Measurements from ENCODE around the gene SLC43A3.

DNA sequence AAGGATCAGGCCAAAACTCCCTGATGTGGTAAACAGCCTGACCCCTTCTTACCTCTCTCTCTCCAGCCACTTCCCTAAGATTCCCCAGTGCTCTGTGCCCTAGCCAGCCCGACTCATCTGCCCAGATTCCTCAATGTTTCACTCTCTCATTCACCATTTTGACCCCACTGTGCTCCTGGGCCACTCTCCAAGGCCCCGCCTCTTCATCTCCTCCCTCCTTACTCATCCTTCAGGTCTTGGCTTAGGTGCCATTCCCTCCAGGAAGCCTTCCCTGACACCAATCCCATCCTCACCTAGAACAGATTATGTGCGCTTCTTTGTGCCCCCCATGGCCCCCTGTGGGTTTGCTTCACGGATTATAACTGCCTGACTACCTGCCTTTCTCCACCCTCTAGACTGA, 13.2 kb downstream of the SLC43A3 start:
- no peak for TF ChIP-seq CTCF (IDR thresholded peaks at IDR 0.05; ENCODE audit: insufficient read depth, low read length)
- TF ChIP-seq POLR2AphosphoS5 (IDR thresholded peaks at IDR 0.05; ENCODE audit: low read depth): no peak
- TF ChIP-seq, protein P1, sequence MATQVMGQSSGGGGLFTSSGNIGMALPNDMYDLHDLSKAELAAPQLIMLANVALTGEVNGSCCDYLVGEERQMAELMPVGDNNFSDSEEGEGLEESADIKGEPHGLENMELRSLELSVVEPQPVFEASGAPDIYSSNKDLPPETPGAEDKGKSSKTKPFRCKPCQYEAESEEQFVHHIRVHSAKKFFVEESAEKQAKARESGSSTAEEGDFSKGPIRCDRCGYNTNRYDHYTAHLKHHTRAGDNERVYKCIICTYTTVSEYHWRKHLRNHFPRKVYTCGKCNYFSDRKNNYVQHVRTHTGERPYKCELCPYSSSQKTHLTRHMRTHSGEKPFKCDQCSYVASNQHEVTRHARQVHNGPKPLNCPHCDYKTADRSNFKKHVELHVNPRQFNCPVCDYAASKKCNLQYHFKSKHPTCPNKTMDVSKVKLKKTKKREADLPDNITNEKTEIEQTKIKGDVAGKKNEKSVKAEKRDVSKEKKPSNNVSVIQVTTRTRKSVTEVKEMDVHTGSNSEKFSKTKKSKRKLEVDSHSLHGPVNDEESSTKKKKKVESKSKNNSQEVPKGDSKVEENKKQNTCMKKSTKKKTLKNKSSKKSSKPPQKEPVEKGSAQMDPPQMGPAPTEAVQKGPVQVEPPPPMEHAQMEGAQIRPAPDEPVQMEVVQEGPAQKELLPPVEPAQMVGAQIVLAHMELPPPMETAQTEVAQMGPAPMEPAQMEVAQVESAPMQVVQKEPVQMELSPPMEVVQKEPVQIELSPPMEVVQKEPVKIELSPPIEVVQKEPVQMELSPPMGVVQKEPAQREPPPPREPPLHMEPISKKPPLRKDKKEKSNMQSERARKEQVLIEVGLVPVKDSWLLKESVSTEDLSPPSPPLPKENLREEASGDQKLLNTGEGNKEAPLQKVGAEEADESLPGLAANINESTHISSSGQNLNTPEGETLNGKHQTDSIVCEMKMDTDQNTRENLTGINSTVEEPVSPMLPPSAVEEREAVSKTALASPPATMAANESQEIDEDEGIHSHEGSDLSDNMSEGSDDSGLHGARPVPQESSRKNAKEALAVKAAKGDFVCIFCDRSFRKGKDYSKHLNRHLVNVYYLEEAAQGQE (IDR thresholded peaks at IDR 0.05; ENCODE audit: insufficient replicate concordance, low read depth): no peak
